ENCODE results near the gene B9D1.

DNA sequence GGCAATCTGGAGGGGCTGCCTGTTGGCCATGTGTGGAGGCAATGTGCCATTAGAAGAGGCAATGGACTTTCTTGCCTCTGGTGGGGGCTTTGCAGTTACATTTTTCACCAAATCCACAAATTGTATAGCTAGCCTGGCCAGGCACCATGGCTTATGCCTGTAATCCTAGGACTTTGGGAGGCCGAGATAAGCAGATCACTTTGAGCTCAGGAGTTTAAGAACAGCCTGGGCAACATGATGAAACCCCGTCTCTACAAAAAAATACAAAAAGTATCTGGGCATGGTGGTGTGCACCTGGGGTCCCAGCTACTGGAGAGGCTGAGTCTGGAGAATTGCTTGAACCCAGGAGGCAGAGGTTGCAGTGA lies 45.8 kb upstream of the B9D1 start:
- TF ChIP-seq, protein P1, sequence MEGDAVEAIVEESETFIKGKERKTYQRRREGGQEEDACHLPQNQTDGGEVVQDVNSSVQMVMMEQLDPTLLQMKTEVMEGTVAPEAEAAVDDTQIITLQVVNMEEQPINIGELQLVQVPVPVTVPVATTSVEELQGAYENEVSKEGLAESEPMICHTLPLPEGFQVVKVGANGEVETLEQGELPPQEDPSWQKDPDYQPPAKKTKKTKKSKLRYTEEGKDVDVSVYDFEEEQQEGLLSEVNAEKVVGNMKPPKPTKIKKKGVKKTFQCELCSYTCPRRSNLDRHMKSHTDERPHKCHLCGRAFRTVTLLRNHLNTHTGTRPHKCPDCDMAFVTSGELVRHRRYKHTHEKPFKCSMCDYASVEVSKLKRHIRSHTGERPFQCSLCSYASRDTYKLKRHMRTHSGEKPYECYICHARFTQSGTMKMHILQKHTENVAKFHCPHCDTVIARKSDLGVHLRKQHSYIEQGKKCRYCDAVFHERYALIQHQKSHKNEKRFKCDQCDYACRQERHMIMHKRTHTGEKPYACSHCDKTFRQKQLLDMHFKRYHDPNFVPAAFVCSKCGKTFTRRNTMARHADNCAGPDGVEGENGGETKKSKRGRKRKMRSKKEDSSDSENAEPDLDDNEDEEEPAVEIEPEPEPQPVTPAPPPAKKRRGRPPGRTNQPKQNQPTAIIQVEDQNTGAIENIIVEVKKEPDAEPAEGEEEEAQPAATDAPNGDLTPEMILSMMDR (IDR thresholded peaks at IDR 0.05; ENCODE audit: low read depth, low read length): no peak
- no peak for TF ChIP-seq EZH2phosphoT487 (IDR thresholded peaks at IDR 0.05; ENCODE audit: low read depth)

Data from OCI-LY3 (cell line).